Sigmoid colon (tissue), 7 donors: ENCODE data around the gene DDX25. TPM values are rescaled to one million over a fixed set of nuclear protein-coding genes. Genes with fewer than 3 reads are reported as not detected.

Source experiments
- DNase-seq: peaks from one replicate; pipeline ENCODE4 v3.0.0-alpha.2; 2019
- H3K27ac ChIP-seq, 4 donors: fragments of 200-600 bp; sonication (generic); one replicate each; pipeline ENCODE4 v1.5.1; 2016 to 2019; ENCODE audit warnings: mild to moderate bottlenecking in 1 of 4
- H3K27me3 ChIP-seq, 3 donors: fragments of 200-600 bp; sonication (generic); one replicate each; pipeline ENCODE4 v1.5.1; 2019; ENCODE audit warnings: mild to moderate bottlenecking in 1 of 3
- H3K36me3 ChIP-seq, 4 donors: fragments of 200-600 bp; sonication (generic); one replicate each; pipeline ENCODE4 v1.5.1; 2016 to 2019
- H3K4me1 ChIP-seq, 4 donors: fragments of 200-600 bp; sonication (generic); one replicate each; pipeline ENCODE4 v1.5.1; 2017 to 2019
- H3K4me3 ChIP-seq, 4 donors: fragments of 200-600 bp; sonication (generic); one replicate each; pipeline ENCODE4 v1.5.1; 2017 to 2019; ENCODE audit warnings: mild to moderate bottlenecking in 2 of 4, moderate library complexity in 1 of 4
- H3K9me3 ChIP-seq, 4 donors: fragments of 200-600 bp in 3 of 4; sonication (generic) in 3 of 4; one replicate each; pipeline versions ENCODE4 v1.5.1 to v1.6.1; 2013 to 2019
- EP300 ChIP-seq, 4 donors: sonication (generic); formaldehyde crosslinking; IDR thresholded peaks; one replicate each; pipeline ENCODE4 v1.6.1; 2017; ENCODE audit warnings: antibody characterized with exemption in 4 of 4
- POLR2A ChIP-seq, 2 donors: fragments of 450-650 bp; IDR thresholded peaks; one replicate each; pipeline ENCODE4 v1.6.1; 2016; ENCODE audit warnings: antibody characterized with exemption in 2 of 2, mild to moderate bottlenecking in 2 of 2, moderate library complexity in 2 of 2
- POLR2AphosphoS5 ChIP-seq, 4 donors: sonication (generic); formaldehyde crosslinking; IDR thresholded peaks; one replicate each; pipeline ENCODE4 v1.6.1; 2017; ENCODE audit warnings: antibody characterized with exemption in 4 of 4
- WGBS, 2 donors: extraction: QIAGEN DNeasy Blood & Tissue Kit; methylation state at CpG; one replicate each; pipeline ENCODE4 v1.1.7; 2013; 5-methylcytosine and 5-hydroxymethylcytosine counted together
- intact Hi-C: fragments of 100-400 bp; cut with DNase I; formaldehyde crosslinking; loops from one replicate; pipeline ENCODE4 v1.15.1; 2023
- polyA plus RNA-seq, 3 donors: library from polyadenylated mRNA; stranded (reverse); fragments of 200-250 nt; gene quantifications; one replicate each; pipeline ENCODE4 v1.2.3, GENCODE V29; 2013
- total RNA-seq, 4 donors: library from RNA; depleted of rRNA; stranded (reverse); fragments of >200 nt; gene quantifications; one replicate each; pipeline ENCODE4 v1.1.0, GENCODE V29; 2016
- TF ChIP-seq, protein P1 (sequence below), 4 experiments: fragments of 450-650 bp in 3 of 4; fragments of 200-600 bp in 1 of 4; IDR thresholded peaks; one replicate each; pipeline ENCODE4 v1.5.1; 2016 to 2019; ENCODE audit warnings: antibody characterized with exemption in 4 of 4, mild to moderate bottlenecking in 3 of 4, moderate library complexity in 2 of 4
- donor health status: healthy with polysubstance abuse.
- donor health status: Bipolar disorder and iron deficiency.
- donor health status: healthy.

DDX25 gene
- total and polyA plus RNA-seq, 7 donors = 0.14 to 1.7 (median 0.42) TPM; not detected in 1

DNA sequence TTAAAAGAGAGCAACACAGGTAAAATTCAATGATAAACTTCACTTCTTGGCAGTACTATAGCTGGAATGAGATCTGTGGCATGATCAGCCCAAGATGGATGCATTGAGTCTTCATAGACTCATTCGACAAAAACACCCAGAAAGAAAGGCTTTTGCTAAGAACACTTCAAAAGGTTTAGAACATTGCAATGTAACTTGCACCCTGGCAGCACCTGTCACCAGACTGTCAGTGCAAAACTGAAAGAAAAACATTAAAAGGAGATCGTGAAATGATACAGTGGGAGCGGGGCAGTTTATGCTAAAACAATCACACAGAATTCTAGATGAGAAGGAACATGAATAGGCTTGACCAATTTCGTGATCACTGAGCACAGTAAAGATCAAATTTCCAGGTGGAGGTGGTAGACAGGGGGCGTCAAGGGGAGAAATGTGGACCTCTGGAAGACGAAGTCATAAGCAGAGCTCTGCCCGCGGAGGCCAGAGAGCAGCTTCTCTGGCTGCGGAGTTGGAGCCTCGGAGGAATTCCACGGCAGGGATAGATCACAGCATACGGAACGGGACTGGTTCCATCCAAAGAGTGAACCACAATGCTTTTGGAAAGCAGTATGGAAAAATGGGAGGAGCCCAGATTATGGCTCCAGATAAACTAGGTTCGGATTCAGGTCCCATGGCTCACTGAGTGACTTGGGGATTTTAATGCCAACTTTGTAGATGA, 53.5 kb downstream of the DDX25 start:
- Histone ChIP-seq H3K4me1 (peaks cover 0 to 10% (median 8%) of the 10 kb centered on the region in 4 donors), H3K9me3 (peaks cover 0 to 1% (median 0%) of the 10 kb centered on the region in 4 donors), H3K27ac (no peak overlapping the region), H3K4me3 (no peak overlapping the region), H3K36me3 (peaks cover 15 to 70% (median 28%) of the 10 kb centered on the region in 4 donors), H3K27me3 (no peaks in the 10 kb centered on the region)
- no peak for DNase-seq
- TF ChIP-seq EP300 (IDR thresholded peaks at IDR 0.05) (no peak), POLR2AphosphoS5 (IDR thresholded peaks at IDR 0.05) (no peak), POLR2A (IDR thresholded peaks at IDR 0.05) (no peak)
- TF ChIP-seq, protein P1, sequence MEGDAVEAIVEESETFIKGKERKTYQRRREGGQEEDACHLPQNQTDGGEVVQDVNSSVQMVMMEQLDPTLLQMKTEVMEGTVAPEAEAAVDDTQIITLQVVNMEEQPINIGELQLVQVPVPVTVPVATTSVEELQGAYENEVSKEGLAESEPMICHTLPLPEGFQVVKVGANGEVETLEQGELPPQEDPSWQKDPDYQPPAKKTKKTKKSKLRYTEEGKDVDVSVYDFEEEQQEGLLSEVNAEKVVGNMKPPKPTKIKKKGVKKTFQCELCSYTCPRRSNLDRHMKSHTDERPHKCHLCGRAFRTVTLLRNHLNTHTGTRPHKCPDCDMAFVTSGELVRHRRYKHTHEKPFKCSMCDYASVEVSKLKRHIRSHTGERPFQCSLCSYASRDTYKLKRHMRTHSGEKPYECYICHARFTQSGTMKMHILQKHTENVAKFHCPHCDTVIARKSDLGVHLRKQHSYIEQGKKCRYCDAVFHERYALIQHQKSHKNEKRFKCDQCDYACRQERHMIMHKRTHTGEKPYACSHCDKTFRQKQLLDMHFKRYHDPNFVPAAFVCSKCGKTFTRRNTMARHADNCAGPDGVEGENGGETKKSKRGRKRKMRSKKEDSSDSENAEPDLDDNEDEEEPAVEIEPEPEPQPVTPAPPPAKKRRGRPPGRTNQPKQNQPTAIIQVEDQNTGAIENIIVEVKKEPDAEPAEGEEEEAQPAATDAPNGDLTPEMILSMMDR (IDR thresholded peaks at IDR 0.05) = no peak
- WGBS, 2 donors = 88 to 91% methylated on average over 14 of the region's 14 CpGs
- intact Hi-C loops = no loop called here

GRCh38 chr11:125958872-125959400, 54.6 kb downstream of the DDX25 start:
- H3K27ac ChIP-seq = no peak overlapping the region
- no peak overlapping the region for H3K4me3 ChIP-seq
- WGBS, 2 donors = 92 to 94% methylated on average over 4 of the region's 4 CpGs
- intact Hi-C loops = no loop called here
- no peak for DNase-seq
- no peaks in the 10 kb centered on the region for H3K4me1 ChIP-seq
- peaks cover 15 to 81% (median 31%) of the 10 kb centered on the region in 4 donors for H3K36me3 ChIP-seq
- TF ChIP-seq POLR2A (IDR thresholded peaks at IDR 0.05) (no peak), POLR2AphosphoS5 (IDR thresholded peaks at IDR 0.05) (no peak), EP300 (IDR thresholded peaks at IDR 0.05) (no peak)
- TF ChIP-seq, protein P1 (IDR thresholded peaks at IDR 0.05) = no peak
- peaks cover 0 to 1% (median 0%) of the 10 kb centered on the region in 4 donors for H3K9me3 ChIP-seq
- H3K27me3 ChIP-seq = no peaks in the 10 kb centered on the region

DNA sequence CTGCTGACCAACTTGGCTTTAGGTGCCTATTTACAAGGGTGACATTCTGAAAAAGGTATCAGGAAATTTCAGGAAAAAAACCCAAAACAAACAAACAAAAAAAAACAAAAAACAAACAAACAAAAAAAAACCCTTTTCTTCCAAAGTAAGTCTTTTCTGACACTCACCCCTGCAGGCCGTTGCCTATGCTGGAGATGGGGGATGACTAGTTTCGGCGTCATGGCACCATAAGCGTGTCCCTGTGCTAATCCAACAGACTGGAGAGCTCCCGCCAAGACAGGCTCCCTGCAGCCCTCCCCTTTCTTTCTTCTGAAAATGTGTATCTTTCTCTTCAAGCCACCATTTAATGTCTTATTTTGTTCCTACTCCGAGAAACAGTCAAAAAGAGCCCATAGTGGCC, 55.2 kb downstream of the DDX25 start:
- Histone ChIP-seq H3K4me1 (no peaks in the 10 kb centered on the region), H3K27ac (no peak overlapping the region), H3K36me3 (peaks cover 15 to 81% (median 31%) of the 10 kb centered on the region in 4 donors), H3K9me3 (peaks cover 0 to 1% (median 0%) of the 10 kb centered on the region in 4 donors), H3K27me3 (no peaks in the 10 kb centered on the region), H3K4me3 (no peak overlapping the region)
- no peak for DNase-seq
- TF ChIP-seq POLR2AphosphoS5 (IDR thresholded peaks at IDR 0.05) = no peak
- TF ChIP-seq, protein P1 (IDR thresholded peaks at IDR 0.05) = no peak
- TF ChIP-seq POLR2A (IDR thresholded peaks at IDR 0.05) = no peak
- TF ChIP-seq EP300 (IDR thresholded peaks at IDR 0.05) = no peak
- 92 to 96% methylated on average over 6 of the region's 6 CpGs for whole genome bisulfite sequencing, 2 donors
- intact Hi-C loops = no loop called here

GRCh38 chr11:125959931-125960330, 55.6 kb downstream of the DDX25 start:
- no peak overlapping the region for H3K27ac ChIP-seq

More at GRCh38 chr11:125959931-125960330, 55.6 kb downstream of the DDX25 start:
- H3K27me3 ChIP-seq = no peaks in the 10 kb centered on the region
- no peak overlapping the region for H3K4me3 ChIP-seq
- TF ChIP-seq POLR2A (IDR thresholded peaks at IDR 0.05) = no peak
- TF ChIP-seq, protein P1 (IDR thresholded peaks at IDR 0.05) = no peak
- TF ChIP-seq POLR2AphosphoS5 (IDR thresholded peaks at IDR 0.05) = no peak
- TF ChIP-seq EP300 (IDR thresholded peaks at IDR 0.05) = no peak
- 83 to 84% methylated on average over 10 of the region's 10 CpGs for WGBS, 2 donors
- intact Hi-C loops = no loop called here
- DNase-seq = no peak
- H3K4me1 ChIP-seq = no peaks in the 10 kb centered on the region
- peaks cover 15 to 82% (median 31%) of the 10 kb centered on the region in 4 donors for H3K36me3 ChIP-seq
- peaks cover 0 to 1% (median 0%) of the 10 kb centered on the region in 4 donors for H3K9me3 ChIP-seq
